GM21390 (cell line): ENCODE data around the gene S100A4.
"Not testable (repeated sequence)": the region's sequence is repeated elsewhere in the genome, so short reads cannot be mapped to it uniquely, and the experiment has no call there.

ENCODE experiments used
- ATAC-seq: cut with Tn5 transposase; IDR thresholded peaks from one replicate; pipeline ENCODE4 v1.9.1; 2021; ENCODE audit not compliant: unreplicated experiment

Gene S100A4

DNA sequence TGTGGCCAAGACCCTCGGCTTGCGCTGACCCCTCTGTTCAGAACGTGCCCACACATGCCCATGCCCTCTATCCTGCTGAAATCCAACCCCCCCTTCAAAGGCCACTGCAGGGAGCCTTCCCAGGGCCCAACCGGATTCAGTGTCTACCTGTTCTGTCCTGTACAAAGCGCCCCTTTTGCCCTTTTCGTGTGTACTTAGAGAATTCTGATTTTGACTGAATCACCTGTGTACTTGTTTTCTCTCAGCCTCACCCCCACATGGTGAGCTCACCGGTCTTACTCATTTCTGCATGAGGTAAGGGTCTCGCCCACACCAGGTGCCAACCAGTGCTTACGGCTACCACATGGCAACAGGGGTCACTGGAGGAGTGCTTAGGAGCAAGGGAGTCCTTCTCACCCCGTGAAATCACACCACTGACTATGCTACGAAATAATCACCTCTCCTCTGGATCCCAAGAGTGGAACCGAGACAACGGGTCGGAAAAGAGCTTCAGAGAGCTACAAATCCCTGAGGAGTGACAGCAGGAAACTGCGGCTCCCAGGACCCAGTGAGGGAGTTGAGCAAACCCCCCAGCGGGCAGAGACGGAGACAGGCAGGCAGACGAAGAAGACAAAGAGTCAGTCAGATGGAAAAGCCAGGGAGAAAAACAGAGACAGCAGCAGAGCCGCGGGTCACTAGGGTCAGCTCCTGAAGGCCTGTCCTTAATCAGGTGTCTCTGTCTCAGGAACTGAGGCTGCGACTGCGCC is 22.2 kb upstream of the S100A4 start:
- no peak for ATAC-seq

DNA sequence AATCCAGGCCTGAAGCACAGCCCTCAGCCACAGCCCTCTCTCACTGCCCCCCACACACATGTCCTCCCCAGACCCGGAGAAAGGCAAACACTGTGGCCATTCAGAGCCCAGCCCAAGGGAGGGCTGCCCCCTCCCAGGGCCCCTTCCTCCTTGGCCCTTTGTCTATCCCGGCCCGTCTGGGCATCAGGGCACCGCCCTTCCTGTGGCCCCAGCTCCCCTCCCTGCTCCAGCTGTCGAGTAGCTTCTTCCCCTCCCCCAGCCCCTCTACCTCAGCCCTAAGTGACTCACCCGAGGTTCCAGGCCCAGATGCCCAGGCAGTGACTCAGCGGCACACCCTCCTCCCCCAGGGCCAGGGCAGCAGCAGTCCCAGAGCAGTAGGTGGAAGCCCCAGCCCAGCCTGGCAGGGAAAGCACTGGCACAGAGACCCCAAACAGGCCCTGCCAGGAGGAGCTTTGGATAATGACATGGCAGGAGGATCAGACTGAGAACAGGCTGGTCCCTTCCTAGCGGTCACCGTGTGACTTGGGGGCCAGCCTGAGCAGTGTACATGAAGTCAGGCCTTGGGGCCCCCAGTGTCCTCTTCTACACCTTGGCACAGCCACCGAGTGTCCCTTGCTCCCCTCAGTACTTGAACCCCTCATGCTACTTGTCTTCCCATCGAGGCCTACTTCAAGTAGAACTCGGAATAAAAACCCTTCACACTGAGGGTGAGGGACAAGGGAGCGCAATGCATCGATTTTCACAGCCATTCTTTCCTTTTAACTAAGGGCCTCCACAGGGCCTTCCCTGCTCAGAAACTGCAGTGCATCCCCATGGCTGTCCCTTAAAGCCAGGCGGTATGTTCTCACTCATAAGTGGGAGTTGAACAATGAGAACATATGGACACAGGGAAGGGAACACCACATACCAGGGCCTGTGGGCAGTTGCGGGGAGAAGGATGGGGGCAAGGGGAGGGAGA is 21.1 kb upstream of the S100A4 start:
- ATAC-seq = no peak

DNA sequence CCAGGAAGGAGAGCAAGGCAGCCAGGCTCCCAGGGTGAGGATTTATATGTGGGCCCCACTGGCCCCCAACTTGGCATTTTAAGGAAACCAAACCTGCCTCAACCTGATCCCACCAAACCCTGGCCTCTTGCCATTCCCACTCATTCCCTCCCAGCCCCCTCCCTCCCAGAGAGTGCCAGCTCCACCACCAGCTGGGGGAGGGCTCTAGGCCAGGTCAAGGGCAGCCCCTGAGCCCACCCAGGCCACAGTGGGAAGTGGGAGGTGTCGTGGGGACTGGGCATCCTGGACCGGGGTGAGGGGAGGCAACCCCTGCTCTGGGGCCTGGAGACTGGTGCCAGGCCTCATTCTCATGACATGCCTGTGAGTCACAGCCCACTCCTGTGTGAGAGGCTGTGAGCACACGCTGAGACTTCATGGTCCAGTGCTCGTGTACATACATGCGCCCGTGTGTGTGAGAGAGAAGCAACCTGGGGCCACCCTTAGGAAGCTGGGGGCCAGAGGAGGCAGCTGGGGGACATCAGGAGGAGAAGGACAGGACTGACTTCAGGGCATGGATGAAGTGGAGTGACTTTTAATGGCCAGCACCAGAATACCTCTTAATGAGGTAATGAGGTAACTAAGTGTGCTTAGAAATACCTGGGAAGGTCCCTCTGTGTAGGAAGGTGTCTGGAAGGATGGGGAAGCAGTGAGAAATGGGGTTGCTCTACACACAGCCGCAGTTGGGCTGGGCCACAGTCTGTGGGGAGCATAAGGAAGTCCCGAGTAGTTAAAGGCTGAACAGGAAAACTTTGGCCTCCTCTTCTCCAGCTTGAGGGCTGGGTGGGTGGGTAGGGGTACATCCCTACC is 20.1 kb upstream of the S100A4 start, which contains the start of gene S100A2:
Gene S100A2 (minus strand): TSS at position 316 of the 846 bp plus-strand sequence. CDS start 1,967 bp downstream, outside the sequence.
- no peak for ATAC-seq

DNA sequence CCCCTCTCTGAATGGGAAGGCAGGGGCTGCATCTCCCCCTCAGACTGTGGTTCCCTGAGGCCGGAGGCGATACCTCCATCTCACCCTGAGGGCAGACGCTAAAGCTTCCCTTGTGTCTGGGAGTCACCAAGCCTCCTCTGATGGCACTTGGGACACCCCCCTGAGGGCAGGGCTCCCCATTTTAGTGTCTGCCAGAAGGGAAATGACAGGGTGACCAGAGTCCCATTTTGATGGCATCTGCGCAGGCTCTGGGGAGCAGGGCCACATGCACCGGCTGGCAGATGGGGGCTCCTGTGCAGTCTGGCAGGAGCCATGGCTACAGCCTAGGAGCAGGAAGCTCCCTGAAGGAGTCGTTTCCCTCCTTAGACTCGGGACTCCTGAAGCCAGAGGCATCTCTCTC is 18.4 kb upstream of the S100A4 start:
- ATAC-seq = no peak

DNA sequence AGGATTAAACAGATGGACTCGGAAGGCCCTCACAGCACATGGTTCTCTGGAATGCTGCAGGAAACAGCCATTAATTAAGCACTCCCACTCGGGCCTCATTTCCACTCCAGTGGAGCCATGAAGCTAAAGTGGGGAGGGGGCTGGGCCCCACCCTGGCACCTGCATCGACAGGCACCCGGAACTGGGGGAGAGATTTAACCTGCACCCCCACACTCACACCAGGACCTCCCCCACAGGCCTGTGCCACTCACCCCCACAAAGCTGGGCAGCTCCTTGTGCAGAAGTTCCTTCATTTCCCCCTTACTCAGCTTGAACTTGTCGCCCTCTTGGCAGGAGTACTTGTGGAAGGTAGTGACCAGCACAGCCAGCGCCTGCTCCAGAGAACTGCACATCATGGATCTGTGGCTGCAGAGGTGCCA is 17.9 kb upstream of the S100A4 start:
- no peak for ATAC-seq

DNA sequence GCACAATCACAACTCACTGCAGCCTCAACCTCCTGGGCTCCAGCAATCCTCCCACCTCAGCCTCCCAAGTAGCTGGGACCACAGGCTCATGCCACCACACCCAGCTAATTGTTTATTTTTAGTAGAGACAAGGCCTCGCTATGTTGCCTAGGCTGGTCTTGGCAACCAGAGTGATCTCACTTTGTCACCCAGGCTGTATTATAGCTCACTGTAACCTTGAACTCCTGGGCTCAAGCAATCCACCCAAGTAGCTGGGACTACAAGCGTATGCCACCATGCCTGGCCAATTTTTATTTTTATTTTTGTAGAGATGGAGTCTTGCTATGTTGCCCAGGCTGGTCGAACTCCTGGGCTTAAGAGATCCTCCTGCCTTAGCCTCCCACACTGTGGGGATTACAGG is 16.4 kb upstream of the S100A4 start:
- ATAC-seq = not testable (repeated sequence)

DNA sequence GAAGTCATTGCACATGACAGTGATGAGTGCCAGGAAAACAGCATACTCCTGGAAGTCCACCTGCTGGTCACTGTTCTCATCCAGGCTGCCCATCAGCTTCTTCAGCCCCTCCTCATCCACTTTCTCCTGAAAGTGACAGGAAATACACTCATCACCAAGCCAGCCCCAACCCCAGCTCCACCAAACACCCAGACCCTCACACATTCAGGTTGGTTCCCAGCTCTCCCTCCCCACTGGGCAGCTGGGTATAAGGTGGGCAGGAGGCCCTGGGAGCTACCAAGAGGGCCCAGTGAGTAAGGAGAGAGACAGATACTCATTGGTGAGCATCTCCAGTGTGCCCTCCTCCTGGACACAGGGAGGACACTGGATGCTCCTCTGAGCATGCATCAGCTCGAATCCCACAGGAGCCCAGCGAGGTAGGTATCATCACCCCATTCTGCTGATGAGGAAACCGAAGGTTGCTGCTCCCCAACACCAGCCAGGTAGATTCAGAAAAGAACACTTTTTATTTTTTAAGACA is 15.9 kb upstream of the S100A4 start:
- ATAC-seq = no peak

DNA sequence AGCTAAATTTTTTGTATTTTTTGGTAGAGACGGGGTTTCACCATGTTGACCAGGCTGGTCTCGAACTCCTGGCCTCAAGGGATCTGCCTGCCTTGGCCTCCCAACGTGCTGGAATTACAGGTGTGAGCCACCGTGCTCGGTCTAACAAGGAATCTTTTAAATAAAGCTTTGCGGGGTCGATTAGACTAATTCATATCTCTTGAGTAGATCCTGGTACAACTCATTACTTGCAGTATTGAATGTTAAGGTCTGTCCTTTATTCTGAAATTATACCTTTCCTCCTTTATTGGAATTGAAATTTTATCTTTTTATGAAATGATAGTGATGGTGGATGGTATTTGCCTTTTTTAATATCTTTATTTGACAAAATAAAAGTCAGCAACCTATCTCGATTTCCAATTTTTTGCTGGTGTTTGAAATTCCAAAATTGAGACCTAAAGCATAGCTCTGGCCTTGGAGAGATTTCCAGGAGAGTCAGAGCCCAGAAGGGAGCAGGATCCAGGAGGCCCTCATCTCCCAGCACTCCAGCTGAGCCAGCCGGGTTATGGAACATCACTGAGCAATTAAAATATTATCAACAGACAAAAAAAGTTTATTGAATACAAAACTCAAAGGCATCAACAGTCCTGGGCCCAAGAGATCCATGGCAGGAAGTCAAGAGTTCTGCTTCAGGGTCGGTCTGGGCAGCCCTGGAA is 15.3 kb upstream of the S100A4 start:
- no peak for ATAC-seq

DNA sequence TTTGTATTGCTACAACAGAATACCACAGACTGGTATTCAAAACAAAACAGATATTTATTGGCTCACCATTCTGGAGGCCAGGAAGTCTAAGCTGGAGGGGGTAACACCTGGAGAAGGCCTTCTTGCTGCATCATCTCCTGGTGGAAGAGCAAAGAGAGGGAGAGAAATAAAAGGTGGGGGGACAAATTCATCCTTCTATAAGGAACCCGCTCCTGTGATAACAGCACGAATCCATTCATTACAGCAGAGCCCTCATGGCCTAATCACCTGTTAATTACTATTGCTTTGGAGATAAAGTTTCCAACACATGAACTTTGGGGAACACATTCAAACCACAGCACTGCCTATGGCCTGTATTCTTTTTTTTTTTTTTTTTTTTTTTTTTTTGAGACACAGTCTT is 14.6 kb upstream of the S100A4 start:
- no peak for ATAC-seq

DNA sequence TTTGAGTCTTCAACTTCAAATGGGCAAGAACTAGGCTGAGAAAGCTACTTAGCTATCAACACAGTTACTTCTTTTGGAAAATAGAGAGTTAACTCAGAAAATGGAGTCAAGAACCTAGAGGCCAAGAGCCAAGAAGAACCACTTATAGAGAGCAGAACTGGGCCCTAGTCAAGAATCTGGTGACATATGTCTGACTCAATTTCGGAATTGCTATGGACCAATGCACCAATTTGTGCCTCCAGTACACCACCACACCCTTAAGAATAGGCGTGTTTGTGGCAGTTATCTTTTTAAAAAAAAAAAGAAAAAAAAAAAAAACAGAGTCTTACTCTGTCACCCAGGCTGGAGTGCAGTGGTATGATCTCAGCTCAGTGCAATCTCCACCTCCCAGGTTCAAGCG is 12.3 kb upstream of the S100A4 start:
- no peak for ATAC-seq

DNA sequence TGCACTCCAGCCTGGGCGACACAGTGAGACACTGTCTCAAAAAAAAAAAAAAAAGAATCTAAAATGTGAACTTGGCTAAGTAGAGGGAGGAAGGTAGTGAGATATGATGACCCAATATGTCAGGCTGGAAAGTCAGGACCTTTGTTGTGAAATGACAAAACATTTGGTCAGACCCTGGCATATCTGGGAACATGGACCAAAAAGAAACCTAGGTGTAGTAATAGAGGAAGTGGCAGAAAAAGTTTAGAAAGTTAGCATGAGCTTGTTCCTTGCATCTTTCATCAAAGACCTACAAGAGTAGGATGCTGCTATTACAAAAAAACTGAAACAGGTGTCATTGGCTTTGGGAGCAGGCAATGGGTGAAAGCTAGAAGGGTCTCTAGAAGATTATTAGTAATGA is 10.7 kb upstream of the S100A4 start:
- ATAC-seq = no peak

DNA sequence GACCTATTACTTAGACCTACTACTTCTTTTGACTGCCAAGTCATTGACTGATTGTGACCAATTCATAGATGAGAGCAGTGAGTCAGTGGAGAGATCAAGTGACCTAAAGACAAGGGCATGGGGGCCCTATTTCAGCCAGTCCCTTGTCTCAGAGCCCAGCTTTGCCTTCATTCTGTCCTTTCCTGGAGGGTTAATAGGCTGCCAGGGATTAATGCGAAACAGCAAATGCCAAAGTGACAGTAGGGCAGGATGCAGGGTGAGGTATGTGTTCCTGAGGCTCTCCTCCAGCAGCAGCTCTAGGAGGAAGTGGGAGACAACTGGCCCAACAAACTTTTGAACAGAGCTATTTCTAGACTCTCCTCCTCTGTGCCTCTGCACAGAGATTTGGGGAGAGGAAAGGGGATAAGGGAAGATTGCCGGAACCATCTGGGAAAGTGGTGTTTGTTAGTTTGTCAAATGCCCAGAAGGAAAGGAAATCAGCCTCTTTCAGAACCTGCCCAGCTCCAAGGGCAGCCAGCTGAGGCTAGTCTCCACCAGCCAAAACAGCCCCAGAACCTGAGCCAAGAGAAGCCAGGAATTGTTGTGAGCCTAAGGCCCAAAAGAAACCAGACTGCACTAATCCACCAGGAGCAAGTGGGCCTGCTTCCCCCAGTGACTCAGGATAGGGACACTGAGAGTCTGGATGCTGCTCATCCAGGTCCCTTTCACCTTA is 8.4 kb upstream of the S100A4 start:
- ATAC-seq = no peak

DNA sequence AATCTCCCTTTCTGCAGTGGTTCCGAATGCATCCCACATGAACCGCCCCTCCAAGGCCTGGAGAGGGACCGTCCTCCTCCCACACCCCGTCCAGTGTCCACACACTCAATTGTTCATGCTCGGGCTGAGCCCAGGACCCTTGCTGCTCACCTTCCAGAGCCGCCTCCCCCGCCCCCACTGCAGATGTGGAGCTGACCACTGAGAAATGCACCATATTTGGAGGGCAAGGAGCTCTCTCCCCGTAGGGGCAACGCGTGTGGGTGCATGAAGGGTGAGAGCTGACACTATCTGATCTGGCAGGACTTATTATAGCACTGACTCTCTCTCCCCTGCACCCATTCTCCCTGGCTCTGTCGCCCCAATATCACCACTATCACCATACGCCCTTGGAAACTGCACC is 7.5 kb upstream of the S100A4 start:
- ATAC-seq = no peak

DNA sequence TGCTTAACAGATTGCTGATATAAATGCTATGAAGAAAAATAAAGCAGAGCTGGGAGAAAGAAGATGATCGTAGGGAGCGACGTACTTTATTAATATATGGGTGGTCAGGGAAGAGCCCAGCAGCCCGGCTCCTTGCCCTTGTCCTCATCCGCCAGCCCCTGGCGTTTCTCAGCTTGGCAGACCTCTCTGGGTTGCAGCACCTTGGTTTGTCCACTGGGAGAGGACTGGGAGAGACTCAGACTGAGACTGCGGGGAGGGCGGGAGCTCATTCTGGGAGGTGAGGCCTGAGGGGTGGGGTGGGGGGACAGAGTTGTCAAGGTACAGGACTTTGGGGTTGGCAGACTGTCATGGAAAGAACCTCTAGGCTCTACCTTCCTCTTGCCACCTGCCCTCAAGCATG is 6.7 kb upstream of the S100A4 start:
- no peak for ATAC-seq

DNA sequence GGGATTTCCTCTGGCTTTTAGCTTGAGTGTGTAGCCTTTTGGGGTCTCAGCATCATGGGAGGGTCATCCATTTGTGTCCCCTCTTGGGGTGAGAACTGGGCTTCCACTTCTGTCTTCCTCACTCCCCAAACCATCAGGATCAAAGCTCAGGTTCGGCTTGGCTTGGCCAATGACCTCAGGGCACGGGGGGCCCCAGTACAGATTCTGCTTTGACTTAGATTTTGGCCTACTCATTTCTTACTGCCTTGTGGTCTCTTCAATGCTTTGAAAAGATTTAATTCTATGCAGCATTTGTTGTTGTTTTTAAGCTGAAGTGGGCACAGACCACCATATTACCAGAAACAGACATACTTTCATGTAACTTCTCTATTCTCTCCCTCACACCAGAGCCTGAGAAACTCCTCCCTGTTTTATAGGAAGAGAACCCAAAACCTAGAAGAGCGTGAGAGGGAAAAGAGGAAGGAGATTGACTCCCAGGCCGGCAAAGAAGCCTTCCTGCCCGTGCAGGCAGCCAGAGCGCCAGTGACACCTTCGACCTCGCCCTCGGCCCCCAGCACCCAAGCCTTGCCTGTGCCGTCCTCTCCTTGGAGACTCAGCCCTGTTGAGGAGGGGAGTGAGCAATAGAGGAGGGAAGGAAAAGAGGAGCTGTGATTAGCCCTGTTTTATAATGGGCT is 5.4 kb upstream of the S100A4 start:
- no peak for ATAC-seq

DNA sequence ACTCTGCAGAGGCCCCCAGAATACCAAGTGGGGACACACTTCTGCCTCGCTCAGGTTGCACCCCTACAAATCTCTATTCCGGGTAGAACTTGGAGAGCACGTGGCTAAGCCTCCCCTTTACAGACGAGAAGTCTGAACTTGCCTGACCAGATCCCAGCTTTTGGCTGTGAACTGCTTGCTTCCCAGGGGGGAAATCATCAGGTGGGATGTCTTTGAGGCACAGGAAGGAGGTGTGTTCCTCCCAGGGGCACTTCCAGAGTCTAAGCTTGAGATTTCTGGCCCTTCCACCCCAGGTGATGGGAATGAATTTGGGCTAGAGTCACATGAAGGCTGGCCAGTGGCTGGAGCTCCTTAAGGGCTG is 4.8 kb upstream of the S100A4 start:
- no peak for ATAC-seq

DNA sequence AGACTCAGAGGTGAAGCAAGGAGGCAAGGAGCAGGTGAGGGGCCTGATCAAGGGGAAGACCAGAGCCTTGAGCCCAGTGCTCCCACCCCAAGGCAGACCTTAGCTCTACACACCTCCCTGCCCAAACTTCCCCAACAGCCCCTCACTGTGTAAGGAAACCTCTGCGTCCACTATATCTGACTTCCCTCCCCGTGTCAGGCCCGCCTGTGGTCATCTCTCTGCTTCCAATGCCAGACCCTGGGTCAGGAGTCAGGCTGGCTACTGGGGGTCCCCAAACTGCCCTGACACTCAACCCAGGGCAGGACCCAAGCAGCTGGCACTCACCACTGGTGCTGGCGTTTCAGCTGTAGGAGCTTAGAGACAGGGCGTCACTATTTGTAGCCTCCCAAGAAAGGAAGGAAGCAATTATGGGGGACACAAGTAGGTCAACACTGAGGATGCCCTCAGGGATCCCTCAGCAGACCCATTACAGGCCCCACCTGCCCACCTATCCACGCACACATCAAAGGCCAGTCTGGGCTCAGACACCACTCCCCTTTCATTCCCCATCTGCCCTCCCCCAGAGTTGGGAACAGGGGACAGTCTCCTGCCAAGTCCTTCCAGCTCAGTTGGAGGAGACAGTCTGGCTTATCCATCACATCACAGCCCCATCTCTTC is 4.3 kb upstream of the S100A4 start:
- ATAC-seq = no peak
